Measurements from ENCODE around the gene PGAM5. TPM values are rescaled to one million over a fixed set of nuclear protein-coding genes. Genes with fewer than 3 reads are reported as not detected.

PGAM5 gene
- total and polyA plus RNA-seq, 9 of the 15 experiments (the other 6 are each of a cell fraction or from before 2014, with no cell fraction given), result 7.4 to 121 (median 69.5) TPM

- TF ChIP-seq, protein P1, sequence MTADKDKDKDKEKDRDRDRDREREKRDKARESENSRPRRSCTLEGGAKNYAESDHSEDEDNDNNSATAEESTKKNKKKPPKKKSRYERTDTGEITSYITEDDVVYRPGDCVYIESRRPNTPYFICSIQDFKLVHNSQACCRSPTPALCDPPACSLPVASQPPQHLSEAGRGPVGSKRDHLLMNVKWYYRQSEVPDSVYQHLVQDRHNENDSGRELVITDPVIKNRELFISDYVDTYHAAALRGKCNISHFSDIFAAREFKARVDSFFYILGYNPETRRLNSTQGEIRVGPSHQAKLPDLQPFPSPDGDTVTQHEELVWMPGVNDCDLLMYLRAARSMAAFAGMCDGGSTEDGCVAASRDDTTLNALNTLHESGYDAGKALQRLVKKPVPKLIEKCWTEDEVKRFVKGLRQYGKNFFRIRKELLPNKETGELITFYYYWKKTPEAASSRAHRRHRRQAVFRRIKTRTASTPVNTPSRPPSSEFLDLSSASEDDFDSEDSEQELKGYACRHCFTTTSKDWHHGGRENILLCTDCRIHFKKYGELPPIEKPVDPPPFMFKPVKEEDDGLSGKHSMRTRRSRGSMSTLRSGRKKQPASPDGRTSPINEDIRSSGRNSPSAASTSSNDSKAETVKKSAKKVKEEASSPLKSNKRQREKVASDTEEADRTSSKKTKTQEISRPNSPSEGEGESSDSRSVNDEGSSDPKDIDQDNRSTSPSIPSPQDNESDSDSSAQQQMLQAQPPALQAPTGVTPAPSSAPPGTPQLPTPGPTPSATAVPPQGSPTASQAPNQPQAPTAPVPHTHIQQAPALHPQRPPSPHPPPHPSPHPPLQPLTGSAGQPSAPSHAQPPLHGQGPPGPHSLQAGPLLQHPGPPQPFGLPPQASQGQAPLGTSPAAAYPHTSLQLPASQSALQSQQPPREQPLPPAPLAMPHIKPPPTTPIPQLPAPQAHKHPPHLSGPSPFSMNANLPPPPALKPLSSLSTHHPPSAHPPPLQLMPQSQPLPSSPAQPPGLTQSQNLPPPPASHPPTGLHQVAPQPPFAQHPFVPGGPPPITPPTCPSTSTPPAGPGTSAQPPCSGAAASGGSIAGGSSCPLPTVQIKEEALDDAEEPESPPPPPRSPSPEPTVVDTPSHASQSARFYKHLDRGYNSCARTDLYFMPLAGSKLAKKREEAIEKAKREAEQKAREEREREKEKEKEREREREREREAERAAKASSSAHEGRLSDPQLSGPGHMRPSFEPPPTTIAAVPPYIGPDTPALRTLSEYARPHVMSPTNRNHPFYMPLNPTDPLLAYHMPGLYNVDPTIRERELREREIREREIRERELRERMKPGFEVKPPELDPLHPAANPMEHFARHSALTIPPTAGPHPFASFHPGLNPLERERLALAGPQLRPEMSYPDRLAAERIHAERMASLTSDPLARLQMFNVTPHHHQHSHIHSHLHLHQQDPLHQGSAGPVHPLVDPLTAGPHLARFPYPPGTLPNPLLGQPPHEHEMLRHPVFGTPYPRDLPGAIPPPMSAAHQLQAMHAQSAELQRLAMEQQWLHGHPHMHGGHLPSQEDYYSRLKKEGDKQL (CRISPR knock-in tag; IDR thresholded peaks at IDR 0.05; ENCODE audit: borderline replicate concordance), result no peak
- TF ChIP-seq STAT5A (IDR thresholded peaks at IDR 0.05; ENCODE audit: borderline replicate concordance, low read length) (no peak), ZNF197 (CRISPR knock-in tag; IDR thresholded peaks at IDR 0.05; ENCODE audit: low read depth) (no peak), CREM (IDR thresholded peaks at IDR 0.05; ENCODE audit: low read depth) (0 out of 2 replicates have a peak, but pooled peaks have one; percentile 11), MCM2 (IDR thresholded peaks at IDR 0.05; ENCODE audit: low read depth) (no peak), TFAP4 (CRISPR knock-in tag; IDR thresholded peaks at IDR 0.05; ENCODE audit: borderline replicate concordance) (peak; percentile 55; the same call in 1 of the 2 replicates)
Measured at GRCh38 chr12:132765361-132765760, 54.7 kb downstream of the PGAM5 start (continued).
